Heart left ventricle (tissue), 16 donors: ENCODE data around the gene NECAP2. TPM values are rescaled to one million over a fixed set of nuclear protein-coding genes. Genes with fewer than 3 reads are reported as not detected.
A peak's percentile ranks its signal among the peaks of the same experiment; 100 is the strongest.

Experiments
- ATAC-seq, 4 donors: fragments of 200-7000 bp; cut with Tn5 transposase; one replicate each; pipeline ENCODE4 v1.9.1; 2020 to 2022; ENCODE audit warnings: moderate library complexity in 4 of 4, mild to moderate bottlenecking in 3 of 4, moderate number of reproducible peaks in 1 of 4
- DNase-seq, 5 donors: peaks; one replicate each; pipeline ENCODE4 v3.0.0-alpha.2; 2020
- H3K27ac ChIP-seq, 12 donors: fragments of 200-600 bp; sonication (generic) in 4 of 12; one replicate each; pipeline versions ENCODE4 v1.5.0 to v1.8.0; 2016 to 2022; ENCODE audit warnings: mild to moderate bottlenecking in 2 of 12
- H3K27me3 ChIP-seq, 9 donors: fragments of 200-600 bp; sonication (generic) in 2 of 9; one replicate each; pipeline versions ENCODE4 v1.5.1 to v1.8.0; 2016 to 2022; ENCODE audit warnings: mild to moderate bottlenecking in 3 of 9
- H3K36me3 ChIP-seq, 9 donors: fragments of 200-600 bp; sonication (generic) in 2 of 9; one replicate each; pipeline versions ENCODE4 v1.5.0 to v1.8.0; 2018 to 2022; ENCODE audit warnings: mild to moderate bottlenecking in 2 of 9
- H3K4me1 ChIP-seq, 12 donors: fragments of 200-600 bp; sonication (generic) in 4 of 12; one replicate each; pipeline versions ENCODE4 v1.5.0 to v1.8.0; 2016 to 2022; ENCODE audit warnings: mild to moderate bottlenecking in 3 of 12
- H3K4me3 ChIP-seq, 12 donors: fragments of 200-600 bp; sonication (generic) in 4 of 12; one replicate each; pipeline versions ENCODE4 v1.5.0 to v1.8.0; 2017 to 2022; ENCODE audit warnings: mild to moderate bottlenecking in 9 of 12, moderate library complexity in 4 of 12
- H3K9me3 ChIP-seq, 12 donors: fragments of 200-600 bp; sonication (generic) in 4 of 12; one replicate each; pipeline versions ENCODE4 v1.5.0 to v1.8.0; 2016 to 2022; ENCODE audit warnings: mild to moderate bottlenecking in 1 of 12
- CTCF ChIP-seq, 12 donors: fragments of 200-600 bp; sonication (generic) in 4 of 12; IDR thresholded peaks; one replicate each; pipeline versions ENCODE4 v1.5.0 to v1.8.0; 2018 to 2022; ENCODE audit warnings: antibody characterized with exemption in 12 of 12, mild to moderate bottlenecking in 5 of 12
- POLR2A ChIP-seq, 2 donors: fragments of 450-650 bp; IDR thresholded peaks; one replicate each; pipeline ENCODE4 v1.6.1; 2017; ENCODE audit warnings: antibody characterized with exemption in 2 of 2, mild to moderate bottlenecking in 2 of 2, moderate library complexity in 2 of 2
- WGBS, 4 donors: extraction: QIAGEN DNeasy Blood & Tissue Kit in 2 of 4; methylation state at CpG; one replicate each; pipeline versions ENCODE4 v1.1.5 to v1.1.7; 2013 to 2018; 5-methylcytosine and 5-hydroxymethylcytosine counted together
- intact Hi-C, 10 donors: fragments of 100-400 bp; cut with DNase I; formaldehyde crosslinking; loops; one replicate each; pipeline versions ENCODE4 v1.11.1 to v1.14.2; 2022
- polyA plus RNA-seq, 2 donors: library from polyadenylated mRNA; stranded (reverse); fragments of 200-250 nt; gene quantifications; one replicate each; pipeline ENCODE4 v1.2.3, GENCODE V29; 2013
- total RNA-seq, 9 donors: library from RNA; depleted of rRNA in 2 of 9; stranded (reverse); fragments of >200 nt in 2 of 9; fragmentation: NEBNext Ultra II Directional in 3 of 9; extraction: Animal tissue kit (Norgen Biotek cat#: 25700) in 3 of 9; gene quantifications; one replicate each; pipeline versions ENCODE4 v1.1.0 to v1.2.4, GENCODE V29; 2016 to 2023
- donor health status: ischemic (EF 13 %, LVEDD 7.1; RV severe dilation, severe dysfunction).
- donor health status: healthy with polysubstance abuse.
- donor health status: DM: no; HTN: yes; CAD: no.
- donor health status: DM: no; HTN: no; CAD: no.
- donor health status: ischemic (EF 25% LVEDD 6.9; RV normal size, moderate dysfunction).
- donor health status: ischemic (EF 25% LVEDD 5.7; RV mildly dilated, moderate dysfunction).
- donor health status: healthy.
- donor health status: DM: yes; HTN: yes; CAD: no.
- donor health status: ischemic (EF 35%, LVEDD 5.7; RV mildly dilated, moderate dysfunction).
- donor health status: nonischemic (EF 11% LVEDD 7.7; RV severe dilation, severe dysfunction).
- donor health status: DM: yes; HTN: yes; CAD: no.
- donor health status: PGD.
- donor health status: ischemic (EF 29% LVEDD 5.4; RV normal size, mild dysfunction).
- donor health status: nonischemic (EF 23%, LVEDD 6.1; RV moderate dilation, normal function).

Gene NECAP2
- total and polyA plus RNA-seq, 11 donors: 10.7 to 53.0 (median 12.1) TPM

DNA sequence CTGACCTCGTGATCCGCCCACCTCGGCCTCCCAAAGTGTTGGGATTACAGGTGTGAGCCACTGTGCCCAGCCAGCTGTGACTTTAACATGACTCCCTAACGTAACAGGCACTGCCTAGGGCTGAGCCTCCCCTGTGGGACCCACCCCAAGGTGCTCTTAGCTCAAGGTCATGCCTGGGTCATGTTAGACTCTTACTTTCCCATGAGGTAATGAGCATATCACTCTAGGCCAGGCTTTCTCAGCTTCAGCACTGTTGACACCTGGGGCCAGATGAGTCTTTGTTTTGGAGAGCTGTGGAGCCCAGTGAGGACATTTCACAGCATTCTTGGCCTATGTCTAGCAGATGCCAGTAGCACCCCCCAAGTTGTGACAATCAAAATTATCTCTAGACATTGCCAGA is 4.5 kb downstream of the NECAP2 start:
- no peak for ATAC-seq
- TF ChIP-seq POLR2A (IDR thresholded peaks at IDR 0.05): no peak
- no peak for TF ChIP-seq CTCF (IDR thresholded peaks at IDR 0.05)
- H3K27me3 ChIP-seq: no peaks in the 10 kb centered on the region
- H3K4me1 ChIP-seq: peaks cover 0 to 46% (median 28%) of the 10 kb centered on the region in 12 donors
- 79 to 93% (median 88%) methylated on average over 4 of the region's 4 CpGs for WGBS, 4 donors
- H3K27ac ChIP-seq: peak overlapping the region in 1 of 12 donors; percentile 98
- DNase-seq: no peak
- intact Hi-C loops: loop anchor here in 3 of 10 donors (10.0 kb wide), 1 partner anchor 50 kb away; no protein-coding TSS in a partner anchor
- H3K4me3 ChIP-seq: no peak overlapping the region
- H3K9me3 ChIP-seq: no peaks in the 10 kb centered on the region
- peaks cover 0 to 78% (median 66%) of the 10 kb centered on the region in 9 donors for H3K36me3 ChIP-seq

DNA sequence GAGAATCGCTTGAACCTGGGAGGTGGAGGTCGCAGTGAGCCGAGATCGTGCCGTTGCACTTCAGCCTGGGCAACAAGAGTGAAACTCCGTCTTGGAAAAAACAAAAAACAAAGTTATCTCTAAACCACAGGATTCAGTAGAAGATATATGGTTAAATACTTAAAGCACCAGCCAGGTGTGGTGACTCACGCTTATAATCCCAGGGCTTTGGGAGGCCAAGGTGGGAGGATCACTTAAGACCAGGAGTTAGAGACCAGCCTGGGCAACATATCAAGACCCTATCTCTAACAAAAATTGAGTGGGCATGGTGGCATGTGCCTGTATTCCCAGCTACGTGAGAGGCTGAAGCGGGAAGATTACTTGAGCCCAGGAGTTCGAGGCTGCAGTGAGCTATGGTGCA is 5.6 kb downstream of the NECAP2 start:
- Histone ChIP-seq H3K27me3 (no peaks in the 10 kb centered on the region), H3K36me3 (peaks cover 0 to 89% (median 77%) of the 10 kb centered on the region in 9 donors), H3K9me3 (no peaks in the 10 kb centered on the region), H3K4me3 (no peak overlapping the region), H3K27ac (no peak overlapping the region), H3K4me1 (peaks cover 0 to 43% (median 27%) of the 10 kb centered on the region in 12 donors)
- TF ChIP-seq CTCF (IDR thresholded peaks at IDR 0.05) (no peak), POLR2A (IDR thresholded peaks at IDR 0.05) (no peak)
- DNase-seq (no peak), ATAC-seq (no peak)
- 91 to 99% (median 96%) methylated on average over 10 of the region's 10 CpGs for WGBS, 4 donors
- intact Hi-C loops: loop anchor here in 3 of 10 donors (10.0 kb wide), 1 partner anchor 49 kb away; no protein-coding TSS in a partner anchor

GRCh38 chr1:16447641-16448040 is 7.1 kb downstream of the NECAP2 start:
- 95 to 97% (median 96%) methylated on average over 9 of the region's 9 CpGs for WGBS, 4 donors
- no peak overlapping the region for H3K27ac ChIP-seq
- ATAC-seq (no peak), DNase-seq (no peak)
- peaks cover 0 to 28% (median 14%) of the 10 kb centered on the region in 12 donors for H3K4me1 ChIP-seq
- no peak overlapping the region for H3K4me3 ChIP-seq
- TF ChIP-seq POLR2A (IDR thresholded peaks at IDR 0.05) (no peak), CTCF (IDR thresholded peaks at IDR 0.05) (no peak)
- intact Hi-C loops: loop anchor here in 3 of 10 donors (10.0 kb wide), 1 partner anchor 47 kb away; no protein-coding TSS in a partner anchor
- H3K27me3 ChIP-seq: no peaks in the 10 kb centered on the region
- no peaks in the 10 kb centered on the region for H3K9me3 ChIP-seq
- peaks cover 0 to 100% (median 92%) of the 10 kb centered on the region in 9 donors for H3K36me3 ChIP-seq

GRCh38 chr1:16449065-16449464 is 8.5 kb downstream of the NECAP2 start:
- H3K36me3 ChIP-seq: peaks cover 0 to 100% (median 97%) of the 10 kb centered on the region in 9 donors
- no peak overlapping the region for H3K27ac ChIP-seq
- DNase-seq (no peak), ATAC-seq (no peak)
- no peak overlapping the region for H3K4me3 ChIP-seq
- 91 to 97% (median 96%) methylated on average over 4 of the region's 4 CpGs for WGBS, 4 donors
- no peaks in the 10 kb centered on the region for H3K9me3 ChIP-seq
- intact Hi-C loops: loop anchor here in 3 of 10 donors (10.0 kb wide), 1 partner anchor 46 kb away; no protein-coding TSS in a partner anchor
- TF ChIP-seq CTCF (IDR thresholded peaks at IDR 0.05) (no peak), POLR2A (IDR thresholded peaks at IDR 0.05) (no peak)
- H3K27me3 ChIP-seq: no peaks in the 10 kb centered on the region
- H3K4me1 ChIP-seq: peaks cover 0 to 14% (median under 1%) of the 10 kb centered on the region in 12 donors
